Measurements from ENCODE around the gene TXNDC2.

Gene TXNDC2

DNA sequence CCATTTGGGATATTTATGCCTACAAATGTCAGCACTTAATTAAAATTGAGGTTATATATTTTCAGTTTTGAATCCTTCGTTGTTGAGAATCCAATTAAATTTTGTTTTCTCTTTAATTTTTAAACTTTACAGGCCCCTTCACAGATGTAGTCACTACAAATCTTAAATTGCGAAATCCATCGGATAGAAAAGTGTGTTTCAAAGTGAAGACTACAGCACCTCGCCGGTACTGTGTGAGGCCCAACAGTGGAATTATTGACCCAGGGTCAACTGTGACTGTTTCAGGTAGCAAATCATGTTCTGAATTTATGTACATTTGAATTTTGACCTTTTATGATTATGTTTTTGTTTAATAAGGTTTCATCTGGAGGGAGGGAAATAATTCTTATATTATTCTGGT lies 45.9 kb downstream of the TXNDC2 start:
- no peak for DNase-seq (ENCODE audit: low spot score)

DNA sequence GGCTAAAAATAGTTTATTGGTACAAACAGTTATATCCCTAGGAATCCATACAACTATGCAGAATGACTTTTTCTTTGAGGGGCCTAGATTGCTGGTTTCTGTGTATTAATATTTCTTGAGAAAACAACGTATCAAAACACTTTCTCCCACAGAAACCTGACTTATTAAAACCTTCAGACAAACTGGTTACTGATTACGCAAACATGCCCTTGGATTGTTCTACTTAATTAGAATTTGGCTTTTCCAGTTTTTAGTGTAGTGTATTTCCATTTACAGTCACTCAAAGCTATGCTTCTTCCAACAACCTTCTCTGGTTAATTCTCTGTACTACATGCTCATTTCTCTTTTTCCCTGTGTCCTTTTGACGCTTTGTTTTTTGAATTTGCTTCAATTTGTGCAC lies 48.1 kb downstream of the TXNDC2 start:
- no peak for DNase-seq (ENCODE audit: low spot score)

DNA sequence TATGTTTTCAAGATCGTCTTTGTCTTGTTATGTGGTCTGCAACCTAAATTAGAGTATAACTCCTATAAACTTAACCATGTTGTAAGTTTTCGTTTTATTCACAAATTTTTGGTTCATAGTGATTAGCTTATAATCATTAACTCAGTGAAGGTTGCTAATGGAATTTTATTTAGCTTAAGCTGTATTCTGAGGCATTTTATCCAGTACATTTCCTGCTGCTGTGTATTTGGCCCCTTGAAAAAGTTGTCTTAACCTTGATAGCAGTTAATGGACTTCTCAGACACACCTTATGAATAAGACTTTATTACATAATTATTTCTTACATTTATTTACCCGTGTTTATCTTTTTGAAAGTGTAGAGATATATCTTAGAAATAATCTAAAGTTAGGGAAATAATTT lies 48.5 kb downstream of the TXNDC2 start:
- no peak for DNase-seq (ENCODE audit: low spot score)

All from iPS-NIHi11 (cell line).